ENCODE measurements around the gene LAMB4.

DNA sequence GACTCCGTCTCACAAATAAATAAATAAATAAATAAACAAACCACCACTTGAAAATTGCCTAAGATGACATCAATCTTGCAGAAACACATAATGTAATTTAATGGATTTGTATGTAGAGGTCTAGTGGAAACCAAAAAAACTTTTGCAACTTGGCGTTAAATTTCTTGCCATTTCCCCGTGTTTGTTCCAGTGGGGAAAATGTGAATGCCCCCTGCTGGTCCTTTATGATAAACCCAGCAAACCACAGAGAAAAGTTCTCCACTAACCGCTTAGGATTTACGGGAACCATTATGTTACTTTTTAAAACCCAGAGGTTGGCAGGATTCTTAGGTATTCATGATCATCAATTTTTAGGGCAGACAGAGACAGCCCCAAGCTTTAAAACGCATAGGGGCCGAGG is 32.5 kb downstream of the LAMB4 start:
- TF ChIP-seq GATA3 (IDR thresholded peaks at IDR 0.05; ENCODE audit: low read depth, low read length) = no peak
- no peak for TF ChIP-seq GATA2 (IDR thresholded peaks at IDR 0.05; ENCODE audit: low read depth, low read length)

Measured in SH-SY5Y (cell line).